Measurements from ENCODE around the gene FKBP2. TPM values are rescaled to one million over a fixed set of nuclear protein-coding genes. Genes with fewer than 3 reads are reported as not detected.

The FKBP2 gene
- total RNA-seq, 1 donor from 2014 or later = 66.0 TPM

- no peak for DNase-seq (ENCODE audit: extremely low spot score in 2 of 2)
- Histone ChIP-seq H3K4me1 (peaks cover 74% of the 10 kb centered on the region), H3K36me3 (no peaks in the 10 kb centered on the region), H3K27me3 (no peaks in the 10 kb centered on the region), H3K4me3 (peak overlapping the region in 1 of 2 donors; percentile 62), H3K27ac (peak overlapping the region; percentile 97), H3K9me3 (no peaks in the 10 kb centered on the region)
- no peak for TF ChIP-seq POLR2AphosphoS5 (IDR thresholded peaks at IDR 0.05; ENCODE audit: insufficient read depth in 1 of 2, low read depth in 1 of 2)
- no peak for TF ChIP-seq POLR2A (IDR thresholded peaks at IDR 0.05)
- TF ChIP-seq CTCF (IDR thresholded peaks at IDR 0.05) = no peak
- intact Hi-C loops (cut with DNase I) = no loop called here
Measured at GRCh38 chr11:64229090-64229743, 11.7 kb upstream of the FKBP2 start.

GRCh38 chr11:64229744-64230170 lies 11.1 kb upstream of the FKBP2 start:
- peak overlapping the region; percentile 97 for H3K27ac ChIP-seq
- H3K9me3 ChIP-seq = no peaks in the 10 kb centered on the region
- no peaks in the 10 kb centered on the region for H3K36me3 ChIP-seq
- no peaks in the 10 kb centered on the region for H3K27me3 ChIP-seq
- intact Hi-C loops (cut with DNase I) = no loop called here
- TF ChIP-seq CTCF (IDR thresholded peaks at IDR 0.05) (no peak), POLR2A (IDR thresholded peaks at IDR 0.05) (no peak), POLR2AphosphoS5 (IDR thresholded peaks at IDR 0.05; ENCODE audit: insufficient read depth in 1 of 2, low read depth in 1 of 2) (no peak)
- H3K4me1 ChIP-seq = peaks cover 73% of the 10 kb centered on the region
- DNase-seq (ENCODE audit: extremely low spot score in 2 of 2) = no peak
- H3K4me3 ChIP-seq = peak overlapping the region; percentile 62 to 85

GRCh38 chr11:64230171-64230984 lies 10.5 kb upstream of the FKBP2 start, which contains the start of gene DNAJC4:
Gene DNAJC4, plus strand, starts transcription at chr11:64230548. Its CDS starts 307 bp downstream, at chr11:64230855.
- H3K27me3 ChIP-seq = no peaks in the 10 kb centered on the region

GRCh38 chr11:64230985-64231365 lies 9.9 kb upstream of the FKBP2 start:
- intact Hi-C loops (cut with DNase I) = no loop called here
- H3K9me3 ChIP-seq = no peaks in the 10 kb centered on the region
- no peaks in the 10 kb centered on the region for H3K36me3 ChIP-seq
- H3K4me3 ChIP-seq = peak overlapping the region; percentile 62 to 85
- H3K27ac ChIP-seq = peak overlapping the region; percentile 97
- TF ChIP-seq CTCF (IDR thresholded peaks at IDR 0.05) = no peak
- no peak for TF ChIP-seq POLR2A (IDR thresholded peaks at IDR 0.05)
- TF ChIP-seq POLR2AphosphoS5 (IDR thresholded peaks at IDR 0.05; ENCODE audit: insufficient read depth in 1 of 2, low read depth in 1 of 2) = no peak
- no peaks in the 10 kb centered on the region for H3K27me3 ChIP-seq
- peaks cover 74% of the 10 kb centered on the region for H3K4me1 ChIP-seq
- no peak for DNase-seq (ENCODE audit: extremely low spot score in 2 of 2)

More at GRCh38 chr11:64230171-64230984, 10.5 kb upstream of the FKBP2 start, which contains the start of gene DNAJC4:
- H3K9me3 ChIP-seq = no peaks in the 10 kb centered on the region
- DNase-seq (ENCODE audit: extremely low spot score in 2 of 2) = peak in 1 of 2 donors; percentile 91
- peaks cover 72% of the 10 kb centered on the region for H3K4me1 ChIP-seq
- peak within 1 kb of the TSS; percentile 97 for H3K27ac ChIP-seq
- H3K36me3 ChIP-seq = no peaks in the 10 kb centered on the region
- TF ChIP-seq POLR2A (IDR thresholded peaks at IDR 0.05) (peak in 1 of 2 donors; percentile 26), CTCF (IDR thresholded peaks at IDR 0.05) (no peak), POLR2AphosphoS5 (IDR thresholded peaks at IDR 0.05; ENCODE audit: insufficient read depth in 1 of 2, low read depth in 1 of 2) (peak; percentile 86 to 94)
- intact Hi-C loops (cut with DNase I) = no loop called here
- H3K4me3 ChIP-seq = peak within 1 kb of the TSS; percentile 62 to 85
